ENCODE data around the gene KRTAP10-1.

Gene KRTAP10-1

GRCh38 chr21:44525391-44526095 lies 14.5 kb downstream of the KRTAP10-1 start:
- no peak for TF ChIP-seq CTCF (IDR thresholded peaks at IDR 0.05)
- peaks cover 6% of the 10 kb centered on the region for H3K27me3 Mint-ChIP-seq (ENCODE audit: low read depth, poor library complexity)
- H3K36me3 Mint-ChIP-seq (ENCODE audit: low read depth) = no peaks in the 10 kb centered on the region
- no peak overlapping the region for H3K4me3 Mint-ChIP-seq
- no peak for DNase-seq
- no peaks in the 10 kb centered on the region for H3K4me1 Mint-ChIP-seq
- no peaks in the 10 kb centered on the region for H3K9me3 Mint-ChIP-seq
- H3K27ac Mint-ChIP-seq = no peak overlapping the region

- Mint-ChIP-seq H3K27ac (no peak overlapping the region), H3K4me1 (peaks cover 4% of the 10 kb centered on the region), H3K9me3 (no peaks in the 10 kb centered on the region), H3K27me3 (ENCODE audit: low read depth, poor library complexity) (peaks cover 5% of the 10 kb centered on the region), H3K36me3 (ENCODE audit: low read depth) (peaks cover 3% of the 10 kb centered on the region), H3K4me3 (no peak overlapping the region)
- no peak for DNase-seq
- TF ChIP-seq CTCF (IDR thresholded peaks at IDR 0.05) = no peak
Observed at GRCh38 chr21:44524414-44525371, 15.3 kb downstream of the KRTAP10-1 start.

GRCh38 chr21:44523567-44524413 lies 16.2 kb downstream of the KRTAP10-1 start:
- Mint-ChIP-seq H3K27ac (no peak overlapping the region), H3K27me3 (ENCODE audit: low read depth, poor library complexity) (peaks cover 9% of the 10 kb centered on the region), H3K9me3 (no peaks in the 10 kb centered on the region), H3K4me1 (peaks cover 4% of the 10 kb centered on the region), H3K36me3 (ENCODE audit: low read depth) (peaks cover 4% of the 10 kb centered on the region), H3K4me3 (no peak overlapping the region)
- TF ChIP-seq CTCF (IDR thresholded peaks at IDR 0.05) = no peak
- no peak for DNase-seq

GRCh38 chr21:44522753-44523204 lies 17.2 kb downstream of the KRTAP10-1 start:
- no peak for DNase-seq
- Mint-ChIP-seq H3K4me1 (peaks cover 14% of the 10 kb centered on the region), H3K27ac (no peak overlapping the region), H3K27me3 (ENCODE audit: low read depth, poor library complexity) (peaks cover 9% of the 10 kb centered on the region), H3K4me3 (no peak overlapping the region), H3K9me3 (no peaks in the 10 kb centered on the region), H3K36me3 (ENCODE audit: low read depth) (peaks cover 4% of the 10 kb centered on the region)
- TF ChIP-seq CTCF (IDR thresholded peaks at IDR 0.05) = no peak

- no peak for TF ChIP-seq CTCF (IDR thresholded peaks at IDR 0.05)
- DNase-seq = no peak
- no peak overlapping the region for H3K27ac Mint-ChIP-seq
- peaks cover 4% of the 10 kb centered on the region for H3K36me3 Mint-ChIP-seq (ENCODE audit: low read depth)
- H3K9me3 Mint-ChIP-seq = no peaks in the 10 kb centered on the region
- no peak overlapping the region for H3K4me3 Mint-ChIP-seq
- peaks cover 20% of the 10 kb centered on the region for H3K4me1 Mint-ChIP-seq
- H3K27me3 Mint-ChIP-seq (ENCODE audit: low read depth, poor library complexity) = peaks cover 9% of the 10 kb centered on the region
Observed at GRCh38 chr21:44521928-44522752, 17.9 kb downstream of the KRTAP10-1 start.
